HUES48 (cell line): ENCODE measurements around the gene ALPI.
"Not testable (repeated sequence)": the region's sequence is repeated elsewhere in the genome, so short reads cannot be mapped to it uniquely, and the experiment has no call there.

ENCODE experiments used
- H3K27ac ChIP-seq: one replicate; pipeline ENCODE4 v1.7.0; 2013; ENCODE audit warnings: low read depth, low read length, inconsistent platforms
- H3K27me3 ChIP-seq: 2 replicates; pipeline ENCODE4 v1.6.1; 2013; ENCODE audit warnings: mild to moderate bottlenecking, low read length; ENCODE audit not compliant: control insufficient read depth, insufficient read depth
- H3K36me3 ChIP-seq: 2 replicates; pipeline ENCODE4 v1.6.1; 2013; ENCODE audit warnings: low read length; ENCODE audit not compliant: control insufficient read depth, insufficient read depth
- H3K4me1 ChIP-seq: 2 replicates; pipeline ENCODE4 v1.6.1; 2013; ENCODE audit warnings: mild to moderate bottlenecking, low read length; ENCODE audit not compliant: control insufficient read depth, insufficient read depth
- H3K4me3 ChIP-seq: 2 replicates; pipeline ENCODE4 v1.5.1; 2013; ENCODE audit warnings: mild to moderate bottlenecking, low read depth, low read length
- H3K9ac ChIP-seq: 2 replicates; pipeline ENCODE4 v1.6.1; 2013; ENCODE audit warnings: mild to moderate bottlenecking, low read depth, low read length, moderate library complexity
- H3K9me3 ChIP-seq: 2 replicates; pipeline ENCODE4 v1.6.1; 2013; ENCODE audit warnings: low read length; ENCODE audit not compliant: control insufficient read depth, insufficient read depth

ALPI gene

GRCh38 chr2:232422051-232422450 lies 33.9 kb upstream of the ALPI start:
- peaks cover 53% of the 10 kb centered on the region for H3K4me1 ChIP-seq
- no peaks in the 10 kb centered on the region; the same call in 1 of the 2 replicates for H3K9me3 ChIP-seq
- H3K27me3 ChIP-seq: peaks cover 46% of the 10 kb centered on the region
- H3K27ac ChIP-seq: peak overlapping the region; percentile 95
- H3K4me3 ChIP-seq: peak overlapping the region; percentile 35; the same call in 1 of the 2 replicates
- H3K36me3 ChIP-seq: peaks cover 26% of the 10 kb centered on the region
- H3K9ac ChIP-seq: peak overlapping the region; percentile 67

DNA sequence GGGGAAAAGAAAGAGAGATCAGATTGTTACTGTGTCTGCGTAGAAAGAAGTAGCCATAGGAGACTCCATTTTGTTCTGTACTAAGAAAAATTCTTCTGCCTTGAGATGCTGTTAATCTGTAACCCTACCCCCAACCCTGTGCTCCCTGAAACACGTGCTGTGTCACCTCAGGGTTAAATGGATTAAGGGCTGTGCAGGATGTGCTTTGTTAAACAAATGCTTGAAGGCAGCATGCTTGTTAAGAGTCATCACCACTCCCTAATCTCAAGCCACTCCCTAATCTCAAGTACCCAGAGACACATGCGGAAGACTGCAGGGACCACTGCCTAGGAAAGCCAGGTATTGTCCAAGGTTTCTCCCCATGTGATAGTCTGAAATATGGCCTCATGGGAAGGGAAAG lies 33.0 kb upstream of the ALPI start:
- H3K27me3 ChIP-seq: peaks cover 45% of the 10 kb centered on the region
- H3K4me3 ChIP-seq: peak overlapping the region; percentile 49
- peak overlapping the region; percentile 76 for H3K9ac ChIP-seq
- peaks cover 17% of the 10 kb centered on the region for H3K36me3 ChIP-seq
- H3K27ac ChIP-seq: peak overlapping the region; percentile 95
- peaks cover 52% of the 10 kb centered on the region for H3K4me1 ChIP-seq
- not testable (repeated sequence) for H3K9me3 ChIP-seq

- H3K27me3 ChIP-seq: peaks cover 41% of the 10 kb centered on the region
- H3K4me1 ChIP-seq: peaks cover 48% of the 10 kb centered on the region
- H3K27ac ChIP-seq: peak overlapping the region; percentile 95
- not testable (repeated sequence) for H3K9me3 ChIP-seq
- peak overlapping the region; percentile 49 for H3K4me3 ChIP-seq
- peak overlapping the region; percentile 76 for H3K9ac ChIP-seq
- H3K36me3 ChIP-seq: peaks cover 13% of the 10 kb centered on the region
These were observed 32.5 kb upstream of the ALPI start for GRCh38 chr2:232423407-232423806.

GRCh38 chr2:232431705-232432590 lies 24.0 kb upstream of the ALPI start:
- Histone ChIP-seq H3K27ac (no peak overlapping the region), H3K4me3 (no peak overlapping the region), H3K36me3 (no peaks in the 10 kb centered on the region), H3K9ac (no peak overlapping the region), H3K9me3 (no peaks in the 10 kb centered on the region), H3K4me1 (peaks cover 8% of the 10 kb centered on the region; the same call in 1 of the 2 replicates), H3K27me3 (no peaks in the 10 kb centered on the region)

DNA sequence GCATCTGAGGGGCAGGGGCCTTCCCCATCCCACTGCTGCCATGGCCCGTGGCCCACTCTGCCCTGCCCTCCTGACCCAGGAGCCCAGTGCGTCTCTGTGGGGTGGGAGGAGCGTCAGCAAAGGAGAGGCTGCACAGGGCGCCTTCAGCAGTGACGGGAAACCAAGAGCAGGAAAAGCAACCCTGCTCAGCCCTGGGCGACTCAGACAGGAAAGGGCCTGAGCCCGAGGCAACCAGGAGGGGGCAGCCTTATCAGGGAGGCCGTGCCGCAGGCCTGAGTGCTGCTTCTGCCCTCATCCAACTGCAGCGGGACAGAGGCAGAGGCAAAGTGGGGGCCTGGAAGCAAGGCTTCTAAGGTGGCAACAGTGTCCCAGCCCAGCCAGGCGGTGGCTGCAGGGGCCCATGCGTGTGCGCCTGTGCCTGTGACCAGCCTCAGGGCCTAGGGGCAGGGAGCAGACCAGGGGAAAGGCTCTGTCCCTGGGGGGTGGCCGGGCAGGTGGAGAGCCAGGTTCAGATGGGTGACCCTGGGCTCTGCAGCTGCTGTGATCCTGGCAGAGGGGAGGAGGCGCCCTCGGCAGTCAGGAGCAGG lies 23.3 kb upstream of the ALPI start:
- Histone ChIP-seq H3K4me3 (no peak overlapping the region), H3K9me3 (no peaks in the 10 kb centered on the region), H3K27me3 (no peaks in the 10 kb centered on the region), H3K4me1 (peaks cover 8% of the 10 kb centered on the region; the same call in 1 of the 2 replicates), H3K9ac (no peak overlapping the region), H3K36me3 (no peaks in the 10 kb centered on the region), H3K27ac (no peak overlapping the region)

- not testable (repeated sequence) for H3K36me3 ChIP-seq, H3K9me3 ChIP-seq, H3K9ac ChIP-seq, H3K27ac ChIP-seq, H3K4me3 ChIP-seq, H3K27me3 ChIP-seq, H3K4me1 ChIP-seq
These were observed 22.3 kb upstream of the ALPI start for GRCh38 chr2:232433622-232434021.

DNA sequence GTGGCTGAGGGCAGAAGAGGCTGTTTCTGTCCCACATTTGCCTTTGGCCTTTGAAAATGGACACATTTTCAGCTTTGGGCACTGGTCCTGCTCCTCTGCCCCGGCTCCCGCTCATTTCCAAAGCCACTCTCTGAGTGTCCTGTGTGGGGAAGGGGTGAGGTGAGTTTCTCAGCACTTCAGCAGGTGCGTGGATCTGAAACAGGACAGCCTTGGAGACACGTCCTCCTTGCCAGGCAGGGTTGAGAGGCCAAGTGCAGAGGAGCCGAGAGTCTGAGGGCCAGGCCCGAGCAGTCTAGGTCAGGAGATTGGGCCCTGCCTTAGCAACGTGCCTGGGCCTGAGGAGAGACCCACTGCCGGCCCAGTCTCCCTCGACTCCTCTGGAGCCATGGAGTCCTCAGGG lies 21.9 kb upstream of the ALPI start:
- Histone ChIP-seq H3K36me3 (no peaks in the 10 kb centered on the region), H3K27ac (no peak overlapping the region), H3K9ac (no peak overlapping the region), H3K9me3 (no peaks in the 10 kb centered on the region), H3K27me3 (no peaks in the 10 kb centered on the region), H3K4me3 (no peak overlapping the region), H3K4me1 (peaks cover 8% of the 10 kb centered on the region; the same call in 1 of the 2 replicates)

DNA sequence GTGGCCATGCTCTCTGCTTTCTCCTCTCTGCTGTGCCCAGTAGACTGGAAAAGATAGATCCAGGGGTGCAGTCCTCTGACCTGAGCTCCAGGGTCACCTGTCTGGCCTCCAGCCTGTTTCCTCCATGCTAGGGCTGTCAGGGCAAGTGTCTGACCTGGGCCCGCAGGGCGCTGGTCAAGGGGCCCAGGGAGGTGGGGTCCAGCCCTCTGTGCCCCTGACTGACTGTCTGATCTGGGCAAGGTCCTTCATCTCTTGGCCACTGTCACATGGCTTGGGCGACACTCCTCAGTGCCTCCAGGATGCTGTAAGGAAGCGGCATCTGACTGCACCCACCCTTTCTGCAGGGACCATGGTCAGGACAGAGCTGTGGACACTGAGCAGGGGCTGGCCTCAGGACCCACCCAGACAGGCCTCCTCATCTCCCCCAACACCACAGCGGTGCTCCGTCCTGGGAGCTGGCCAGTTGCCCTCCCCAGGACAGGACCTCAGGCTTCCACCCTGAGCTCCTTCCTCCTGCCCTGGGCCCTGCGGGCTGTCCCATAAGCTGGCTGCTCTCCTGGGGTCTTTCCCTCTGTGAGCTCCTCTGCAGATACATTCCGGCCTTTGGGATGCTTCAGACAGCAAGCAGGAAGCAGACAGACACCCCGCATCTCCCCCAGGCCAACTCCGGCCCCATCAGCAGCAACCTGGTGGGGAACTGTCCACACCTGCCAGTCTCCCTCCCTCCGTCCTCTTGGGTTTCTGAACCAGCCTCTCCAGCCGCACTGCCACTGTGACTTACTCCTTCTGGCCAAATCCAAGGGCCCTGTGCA lies 21.2 kb upstream of the ALPI start:
- Histone ChIP-seq H3K27ac (no peak overlapping the region), H3K9ac (no peak overlapping the region), H3K9me3 (no peaks in the 10 kb centered on the region), H3K27me3 (no peaks in the 10 kb centered on the region), H3K36me3 (no peaks in the 10 kb centered on the region), H3K4me1 (peaks cover 10% of the 10 kb centered on the region; the same call in 1 of the 2 replicates), H3K4me3 (no peak overlapping the region)

DNA sequence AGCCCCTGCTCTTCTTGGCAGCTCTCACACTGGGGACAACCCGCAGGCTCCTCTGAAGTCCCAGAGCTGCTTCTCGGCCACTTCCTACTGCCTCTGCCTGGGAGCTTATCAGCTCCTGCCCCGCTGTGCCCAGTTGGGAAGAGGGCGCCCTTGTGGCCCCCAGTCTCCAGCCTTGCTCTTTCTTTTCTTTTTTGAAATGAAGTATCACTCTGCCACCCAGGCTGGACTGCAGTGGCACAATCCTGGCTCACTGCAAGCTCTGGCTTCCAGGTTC lies 20.6 kb upstream of the ALPI start:
- no peak overlapping the region for H3K27ac ChIP-seq

GRCh38 chr2:232435805-232436204 lies 20.1 kb upstream of the ALPI start:
- Histone ChIP-seq H3K9ac (no peak overlapping the region), H3K4me3 (no peak overlapping the region), H3K4me1 (peaks cover 11% of the 10 kb centered on the region; the same call in 1 of the 2 replicates), H3K27ac (no peak overlapping the region), H3K27me3 (no peaks in the 10 kb centered on the region), H3K36me3 (no peaks in the 10 kb centered on the region), H3K9me3 (no peaks in the 10 kb centered on the region)

More for the DNA sequence above, 20.6 kb upstream of the ALPI start:
- no peaks in the 10 kb centered on the region for H3K36me3 ChIP-seq
- H3K27me3 ChIP-seq: no peaks in the 10 kb centered on the region
- no peak overlapping the region for H3K4me3 ChIP-seq
- no peak overlapping the region for H3K9ac ChIP-seq
- H3K4me1 ChIP-seq: peaks cover 11% of the 10 kb centered on the region; the same call in 1 of the 2 replicates
- H3K9me3 ChIP-seq: no peaks in the 10 kb centered on the region
